ENCODE results near the gene NEK5. TPM values are rescaled to one million over a fixed set of nuclear protein-coding genes. Genes with fewer than 3 reads are reported as not detected.

NEK5 gene
- total and polyA plus RNA-seq, 2 of the 8 experiments (the other 6 are each of a cell fraction or from before 2014, with no cell fraction given) = 0.12 to 0.35 TPM

Other genes starting within 250 kb of the NEK5 start
- 9.2 and 10.8 TPM in 2 replicates for gene ATP7B, start 117.6 kb downstream of the NEK5 start, total RNA-seq (2021; fragmentation: NEBNext Ultra II Directional; extraction: Animal tissue kit (Norgen Biotek cat#: 25700))
- gene ATP7B, start 117.6 kb downstream of the NEK5 start, polyA plus RNA-seq (2011; rRNA removed) = 4.1 and 4.4 TPM in 2 replicates
- gene ALG11, start 116.7 kb downstream of the NEK5 start, total RNA-seq (2021; fragmentation: NEBNext Ultra II Directional; extraction: Animal tissue kit (Norgen Biotek cat#: 25700)) = 36.2 and 39.9 TPM in 2 replicates
- 4.5 and 5.2 TPM in 2 replicates for gene ALG11, start 116.7 kb downstream of the NEK5 start, polyA plus RNA-seq (2011; rRNA removed)
- gene UTP14C, start 104.4 kb downstream of the NEK5 start, total RNA-seq (2021; fragmentation: NEBNext Ultra II Directional; extraction: Animal tissue kit (Norgen Biotek cat#: 25700)) = 22.7 and 23.0 TPM in 2 replicates
- 4.0 and 6.8 TPM in 2 replicates for gene UTP14C, start 104.4 kb downstream of the NEK5 start, polyA plus RNA-seq (2011; rRNA removed)
- gene NEK3, start 30.5 kb upstream of the NEK5 start, total RNA-seq (2021; fragmentation: NEBNext Ultra II Directional; extraction: Animal tissue kit (Norgen Biotek cat#: 25700)) = 24.5 and 26.0 TPM in 2 replicates
- 9.0 and 11.4 TPM in 2 replicates for gene NEK3, start 30.5 kb upstream of the NEK5 start, polyA plus RNA-seq (2011; rRNA removed)

All from H1 (cell line).